CD4-positive, CD25-positive, alpha-beta regulatory T cell (primary cell): ENCODE data around the gene ERG28. TPM values are rescaled to one million over a fixed set of nuclear protein-coding genes. Genes with fewer than 3 reads are reported as not detected.

ENCODE experiments used
- ATAC-seq, 2 donors: fragments of 150-1000 bp; cut with Tn5 transposase; one replicate each; pipeline ENCODE4 v1.10.0; 2021; ENCODE audit warnings: low read depth in 2 of 2, moderate number of reproducible peaks in 2 of 2, moderate library complexity in 1 of 2
- DNase-seq, 3 donors: peaks; one replicate each; pipeline versions ENCODE4 v3.0.0 to v3.0.0-alpha.2; 2012 to 2022; ENCODE audit warnings: mixed read lengths in 1 of 3
- H3K27ac ChIP-seq: one replicate; pipeline ENCODE4 v1.7.0; 2013; ENCODE audit warnings: mild to moderate bottlenecking, low read length; ENCODE audit not compliant: insufficient read depth, poor library complexity, severe bottlenecking
- H3K27me3 ChIP-seq: one replicate; pipeline ENCODE4 v1.7.0; 2013; ENCODE audit warnings: low read length; ENCODE audit not compliant: control insufficient read depth, insufficient read depth
- H3K36me3 ChIP-seq: one replicate; pipeline ENCODE4 v1.7.0; 2013; ENCODE audit warnings: mild to moderate bottlenecking, low read length, moderate library complexity; ENCODE audit not compliant: control insufficient read depth, insufficient read depth
- H3K4me1 ChIP-seq: 2 replicates; pipeline ENCODE4 v1.7.0; 2013; ENCODE audit warnings: mild to moderate bottlenecking, low read length; ENCODE audit not compliant: insufficient read depth, control insufficient read depth, poor library complexity, severe bottlenecking
- H3K4me3 ChIP-seq: one replicate; pipeline ENCODE4 v1.7.0; 2013; ENCODE audit warnings: low read depth, mild to moderate bottlenecking, low read length, moderate library complexity
- H3K9me3 ChIP-seq, 2 experiments: 1 replicate in 1 of 2; 2 replicates in 1 of 2; pipeline ENCODE4 v1.7.0; 2013; ENCODE audit warnings: low read length in 2 of 2, mild to moderate bottlenecking in 1 of 2, moderate library complexity in 1 of 2; ENCODE audit not compliant: control insufficient read depth in 2 of 2
- H3K27ac Mint-ChIP-seq, 3 donors: one replicate each; pipeline ENCODE4 v1.8.0; 2020 to 2022; ENCODE audit warnings: mild to moderate bottlenecking in 3 of 3, mixed read lengths in 3 of 3, moderate library complexity in 2 of 3
- H3K27me3 Mint-ChIP-seq: one replicate; pipeline ENCODE4 v1.8.0; 2022; ENCODE audit warnings: mild to moderate bottlenecking, mixed read lengths
- H3K36me3 Mint-ChIP-seq: one replicate; pipeline ENCODE4 v1.8.0; 2020; ENCODE audit warnings: mixed read lengths
- H3K4me1 Mint-ChIP-seq, 4 donors: one replicate each; pipeline ENCODE4 v1.8.0; 2020 to 2022; ENCODE audit warnings: mixed read lengths in 4 of 4, mild to moderate bottlenecking in 1 of 4
- H3K4me3 Mint-ChIP-seq, 4 donors: one replicate each; pipeline ENCODE4 v1.8.0; 2020 to 2022; ENCODE audit warnings: mild to moderate bottlenecking in 4 of 4, mixed read lengths in 4 of 4, moderate library complexity in 3 of 4
- H3K9me3 Mint-ChIP-seq, 7 donors: one replicate each; pipeline ENCODE4 v1.8.0; 2020 to 2022; ENCODE audit warnings: mixed read lengths in 7 of 7, mild to moderate bottlenecking in 3 of 7, moderate library complexity in 2 of 7
- polyA plus RNA-seq, 4 donors: library from polyadenylated mRNA; unstranded; fragments of 300-500 nt; fragmentation: Illumina TruSeq; gene quantifications; one replicate each; pipeline ENCODE4 v1.2.3, GENCODE V29; 2021
- total RNA-seq: library from RNA; stranded (reverse); gene quantifications from one replicate; pipeline ENCODE4 v1.2.3, GENCODE V29; 2022

ERG28 gene
- total RNA-seq (8.4 TPM), polyA plus RNA-seq (10 to 100 TPM; 23.9 to 28.9 (median 25.6) TPM)

- H3K36me3 ChIP-seq = peaks cover 21% of the 10 kb centered on the region
- H3K27ac Mint-ChIP-seq = peak within 1 kb of the TSS; percentile 87 to 98 (median 96)
- H3K27me3 ChIP-seq = no peaks in the 10 kb centered on the region
- peaks cover 3% of the 10 kb centered on the region for H3K36me3 Mint-ChIP-seq
- peak within 1 kb of the TSS; percentile 97 for H3K4me3 ChIP-seq
- no peaks in the 10 kb centered on the region for H3K27me3 Mint-ChIP-seq
- ATAC-seq = peak; percentile 96 to 97
- H3K9me3 Mint-ChIP-seq = no peaks in the 10 kb centered on the region
- H3K9me3 ChIP-seq = no peaks in the 10 kb centered on the region
- peak; percentile 96 to 99 (median 97) for DNase-seq
- H3K27ac ChIP-seq = peak within 1 kb of the TSS; percentile 94
- H3K4me1 Mint-ChIP-seq = peaks cover 0 to 33% (median 26%) of the 10 kb centered on the region in 4 donors
- peak within 1 kb of the TSS; percentile 84 to 98 (median 96) for H3K4me3 Mint-ChIP-seq
- peaks cover 20% of the 10 kb centered on the region for H3K4me1 ChIP-seq
Observed at GRCh38 chr14:75660630-75661498, at the start of gene ERG28, which contains the start of gene TTLL5. Gene ERG28 (minus strand): TSS chr14:75660876. CDS start chr14:75657502, 3,374 bp downstream. Gene TTLL5 (plus strand): TSS chr14:75661246. CDS start chr14:75663150, 1,904 bp downstream.

- ATAC-seq (peak in 1 of 2 donors; percentile 73), DNase-seq (peak; percentile 27 to 82 (median 65))
- H3K4me3 ChIP-seq = no peak overlapping the region
- Mint-ChIP-seq H3K36me3 (peaks cover 20% of the 10 kb centered on the region), H3K27me3 (no peaks in the 10 kb centered on the region), H3K27ac (peak overlapping the region in 1 of 3 donors; percentile 5), H3K4me1 (no peaks in the 10 kb centered on the region), H3K4me3 (no peak overlapping the region), H3K9me3 (no peaks in the 10 kb centered on the region)
- H3K4me1 ChIP-seq = no peaks in the 10 kb centered on the region
- no peaks in the 10 kb centered on the region for H3K27me3 ChIP-seq
- H3K27ac ChIP-seq = no peak overlapping the region
- H3K9me3 ChIP-seq = no peaks in the 10 kb centered on the region
- H3K36me3 ChIP-seq = no peaks in the 10 kb centered on the region
Observed at GRCh38 chr14:75709207-75709812, 48.6 kb upstream of the ERG28 start.

- DNase-seq (no peak), ATAC-seq (no peak)
- Histone ChIP-seq H3K27me3 (no peaks in the 10 kb centered on the region), H3K9me3 (no peaks in the 10 kb centered on the region), H3K4me3 (no peak overlapping the region), H3K4me1 (no peaks in the 10 kb centered on the region), H3K27ac (no peak overlapping the region), H3K36me3 (peaks cover 5% of the 10 kb centered on the region)
- Mint-ChIP-seq H3K4me1 (no peaks in the 10 kb centered on the region), H3K27ac (no peak overlapping the region), H3K9me3 (peaks cover 0 to 1% (median 0%) of the 10 kb centered on the region in 7 donors), H3K27me3 (no peaks in the 10 kb centered on the region), H3K36me3 (peaks cover 36% of the 10 kb centered on the region), H3K4me3 (no peak overlapping the region)
Observed at GRCh38 chr14:75705014-75705413, 44.3 kb upstream of the ERG28 start.

GRCh38 chr14:75703467-75703866 lies 42.8 kb upstream of the ERG28 start:
- H3K27me3 Mint-ChIP-seq = no peaks in the 10 kb centered on the region
- Histone ChIP-seq H3K27me3 (no peaks in the 10 kb centered on the region), H3K9me3 (no peaks in the 10 kb centered on the region), H3K4me1 (no peaks in the 10 kb centered on the region), H3K36me3 (peaks cover 10% of the 10 kb centered on the region), H3K27ac (no peak overlapping the region), H3K4me3 (no peak overlapping the region)
- H3K27ac Mint-ChIP-seq = no peak overlapping the region
- ATAC-seq (no peak), DNase-seq (no peak)
- H3K4me3 Mint-ChIP-seq = no peak overlapping the region
- peaks cover 38% of the 10 kb centered on the region for H3K36me3 Mint-ChIP-seq
- peaks cover 0 to 1% (median 0%) of the 10 kb centered on the region in 7 donors for H3K9me3 Mint-ChIP-seq
- peaks cover 0 to 2% (median 0%) of the 10 kb centered on the region in 4 donors for H3K4me1 Mint-ChIP-seq

GRCh38 chr14:75702616-75703261 lies 42.1 kb upstream of the ERG28 start:
- Histone ChIP-seq H3K9me3 (no peaks in the 10 kb centered on the region), H3K4me3 (no peak overlapping the region), H3K27me3 (no peaks in the 10 kb centered on the region), H3K36me3 (peaks cover 10% of the 10 kb centered on the region), H3K4me1 (no peaks in the 10 kb centered on the region), H3K27ac (no peak overlapping the region)
- DNase-seq = no peak
- Mint-ChIP-seq H3K9me3 (peaks cover 0 to 1% (median 0%) of the 10 kb centered on the region in 7 donors), H3K36me3 (peaks cover 44% of the 10 kb centered on the region), H3K4me1 (peaks cover 0 to 2% (median 0%) of the 10 kb centered on the region in 4 donors), H3K27me3 (no peaks in the 10 kb centered on the region), H3K4me3 (no peak overlapping the region), H3K27ac (no peak overlapping the region)
- ATAC-seq = no peak

- peaks cover 44% of the 10 kb centered on the region for H3K36me3 Mint-ChIP-seq
Observed at GRCh38 chr14:75702122-75702521, 41.4 kb upstream of the ERG28 start.

GRCh38 chr14:75700295-75700694 lies 39.6 kb upstream of the ERG28 start:
- no peak for DNase-seq
- Histone ChIP-seq H3K9me3 (no peaks in the 10 kb centered on the region), H3K4me3 (no peak overlapping the region), H3K27ac (no peak overlapping the region), H3K27me3 (no peaks in the 10 kb centered on the region), H3K4me1 (no peaks in the 10 kb centered on the region), H3K36me3 (peaks cover 10% of the 10 kb centered on the region)
- Mint-ChIP-seq H3K27me3 (no peaks in the 10 kb centered on the region), H3K4me3 (no peak overlapping the region), H3K9me3 (peaks cover 0 to 1% (median 0%) of the 10 kb centered on the region in 7 donors), H3K27ac (no peak overlapping the region), H3K36me3 (peaks cover 53% of the 10 kb centered on the region), H3K4me1 (peaks cover 0 to 2% (median 0%) of the 10 kb centered on the region in 4 donors)
- ATAC-seq = no peak

More at GRCh38 chr14:75702122-75702521, 41.4 kb upstream of the ERG28 start:
- no peak overlapping the region for H3K4me3 Mint-ChIP-seq
- Histone ChIP-seq H3K27me3 (no peaks in the 10 kb centered on the region), H3K4me3 (no peak overlapping the region), H3K9me3 (no peaks in the 10 kb centered on the region), H3K27ac (no peak overlapping the region), H3K4me1 (no peaks in the 10 kb centered on the region), H3K36me3 (peaks cover 10% of the 10 kb centered on the region)
- H3K4me1 Mint-ChIP-seq = peaks cover 0 to 2% (median 0%) of the 10 kb centered on the region in 4 donors
- no peak overlapping the region for H3K27ac Mint-ChIP-seq
- ATAC-seq = no peak
- H3K9me3 Mint-ChIP-seq = peaks cover 0 to 1% (median 0%) of the 10 kb centered on the region in 7 donors
- H3K27me3 Mint-ChIP-seq = no peaks in the 10 kb centered on the region
- DNase-seq = no peak
